CD8-positive, alpha-beta memory T cell (primary cell): ENCODE data around the gene CEBPZOS. TPM values are rescaled to one million over a fixed set of nuclear protein-coding genes. Genes with fewer than 3 reads are reported as not detected.

Source experiments
- CTCF ChIA-PET: fragments of 350-600 bp; sonication (Branson Sonifier 250); formaldehyde crosslinking; loops from one replicate; lab custom pipeline; 2021; ENCODE audit warnings: antibody characterized with exemption; lab: Charles Lee
- POLR2A ChIA-PET: fragments of 350-600 bp; sonication (Branson Sonifier 250); formaldehyde crosslinking; loops from one replicate; lab custom pipeline; 2021; ENCODE audit warnings: antibody characterized with exemption; lab: Charles Lee
- DNase-seq, 5 donors: peaks; one replicate each; pipeline versions ENCODE4 v3.0.0 to v3.0.0-alpha.2; 2020 to 2022; ENCODE audit warnings: mixed read lengths in 1 of 5
- H3K27ac ChIP-seq: one replicate; pipeline ENCODE4 v1.7.0; 2013; ENCODE audit warnings: low read depth, mild to moderate bottlenecking, low read length, moderate library complexity
- H3K27me3 ChIP-seq: 2 replicates; pipeline ENCODE4 v1.7.0; 2013; ENCODE audit warnings: low read length, mild to moderate bottlenecking; ENCODE audit not compliant: insufficient read depth, poor library complexity, severe bottlenecking
- H3K36me3 ChIP-seq: 2 replicates; pipeline ENCODE4 v1.7.0; 2013; ENCODE audit warnings: mild to moderate bottlenecking, low read length, moderate library complexity; ENCODE audit not compliant: insufficient read depth
- H3K4me1 ChIP-seq: 2 replicates; pipeline ENCODE4 v1.7.0; 2013; ENCODE audit warnings: mild to moderate bottlenecking, low read length, moderate library complexity; ENCODE audit not compliant: insufficient read depth
- H3K4me3 ChIP-seq: 2 replicates; pipeline ENCODE4 v1.7.0; 2013; ENCODE audit warnings: mild to moderate bottlenecking, low read length
- H3K9me3 ChIP-seq: 2 replicates; pipeline ENCODE4 v1.7.0; 2013; ENCODE audit warnings: mild to moderate bottlenecking, low read length
- H3K27ac Mint-ChIP-seq, 8 donors: one replicate each; pipeline ENCODE4 v1.8.0; 2020 to 2021; ENCODE audit warnings: mixed read lengths in 8 of 8, mild to moderate bottlenecking in 6 of 8, inconsistent platforms in 3 of 8, moderate library complexity in 3 of 8
- H3K27me3 Mint-ChIP-seq, 2 donors: one replicate each; pipeline ENCODE4 v1.8.0; 2020 to 2021; ENCODE audit warnings: mixed read lengths in 2 of 2, mild to moderate bottlenecking in 1 of 2, moderate library complexity in 1 of 2
- H3K36me3 Mint-ChIP-seq, 3 donors: one replicate each; pipeline ENCODE4 v1.8.0; 2020 to 2021; ENCODE audit warnings: mixed read lengths in 3 of 3, inconsistent platforms in 1 of 3, mild to moderate bottlenecking in 1 of 3
- H3K4me1 Mint-ChIP-seq, 3 donors: one replicate each; pipeline ENCODE4 v1.8.0; 2020 to 2021; ENCODE audit warnings: mixed read lengths in 3 of 3, inconsistent platforms in 1 of 3, mild to moderate bottlenecking in 1 of 3
- H3K4me3 Mint-ChIP-seq, 7 donors: one replicate each; pipeline ENCODE4 v1.8.0; 2020 to 2021; ENCODE audit warnings: mixed read lengths in 7 of 7, mild to moderate bottlenecking in 6 of 7, moderate library complexity in 4 of 7, inconsistent platforms in 2 of 7
- H3K9me3 Mint-ChIP-seq, 5 donors: one replicate each; pipeline ENCODE4 v1.8.0; 2020 to 2022; ENCODE audit warnings: mixed read lengths in 5 of 5, mild to moderate bottlenecking in 3 of 5, moderate library complexity in 2 of 5, inconsistent platforms in 1 of 5
- polyA plus RNA-seq: library from polyadenylated mRNA; unstranded; fragments of 300-500 nt; fragmentation: Illumina TruSeq; gene quantifications from one replicate; pipeline ENCODE4 v1.2.3, GENCODE V29; 2021
- total RNA-seq, 2 experiments: library from RNA; stranded (reverse); gene quantifications; one replicate each; pipeline ENCODE4 v1.2.3, GENCODE V29; 2021

Gene CEBPZOS
- 10 to 100 TPM; 33.7 to 35.0 TPM for total RNA-seq
- 43.6 TPM for polyA plus RNA-seq

DNA sequence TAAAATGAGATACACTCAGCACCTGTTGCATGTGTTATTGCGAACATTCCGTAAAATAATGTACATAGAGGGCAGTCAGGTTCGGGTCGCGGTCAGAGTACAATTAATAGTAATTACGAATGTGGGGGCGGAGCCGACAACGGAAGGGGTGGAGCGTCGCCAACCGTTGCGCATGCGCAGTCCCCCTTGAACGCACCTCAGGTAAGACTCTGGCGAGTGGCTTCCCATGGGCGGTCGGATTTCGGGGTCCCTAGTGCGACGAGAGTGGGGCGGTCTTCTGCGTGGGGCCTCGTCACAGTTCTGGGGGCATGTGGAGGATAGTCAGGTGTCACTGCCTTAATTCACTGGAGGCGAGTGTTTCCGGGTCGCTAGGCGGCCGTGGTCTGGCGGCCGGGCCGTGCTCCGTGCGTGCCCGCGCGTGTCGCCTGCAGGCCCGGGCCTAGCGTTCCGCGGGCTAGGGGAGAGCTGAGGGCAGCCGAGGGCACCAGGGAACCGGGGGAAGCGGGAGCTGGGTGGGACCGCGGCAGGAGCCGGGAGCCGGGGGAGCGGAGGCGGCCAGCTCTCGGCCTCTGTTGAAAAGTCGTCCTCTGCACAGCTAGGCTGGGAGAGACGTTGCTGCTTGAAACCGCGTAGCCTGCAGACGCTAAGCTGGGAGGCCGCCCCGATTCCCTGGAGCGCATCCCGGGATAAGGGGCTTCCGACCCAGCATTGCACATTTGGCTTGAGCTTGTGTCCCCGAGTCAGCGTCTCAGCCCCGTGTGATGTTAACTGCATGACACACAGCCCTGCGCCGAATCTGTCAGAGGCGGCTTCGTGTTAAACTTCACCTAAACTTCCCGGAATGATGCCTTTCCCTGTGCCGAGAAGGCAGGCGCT, at the start of gene CEBPZOS:
Gene CEBPZOS (plus strand): TSS at position 177 of the 876 bp plus-strand sequence. CDS start 3,209 bp downstream, outside the sequence.
- H3K27ac ChIP-seq = peak within 1 kb of the TSS; percentile 82
- H3K27me3 ChIP-seq = no peaks in the 10 kb centered on the region
- H3K4me3 ChIP-seq = peak within 1 kb of the TSS; percentile 82
- ChIA-PET POLR2A (interaction anchor here (0.6 to 1.3 kb wide), 2 partner anchors 35 to 39 kb away, joined by 3 to 6 read pairs; partner anchors contain the start of genes CEBPZ and NDUFAF7), CTCF (interaction anchor here (1.0 to 1.3 kb wide), 3 partner anchors 20 to 35 kb away, joined by 4 to 5 read pairs (median 5); partner anchors contain the start of genes CEBPZ and NDUFAF7)
- Mint-ChIP-seq H3K9me3 (no peaks in the 10 kb centered on the region), H3K4me1 (peaks cover 35 to 45% (median 41%) of the 10 kb centered on the region in 3 donors), H3K27me3 (peaks cover 0 to 2% of the 10 kb centered on the region in 2 donors), H3K27ac (peak within 1 kb of the TSS; percentile 78 to 100 (median 98)), H3K4me3 (peak within 1 kb of the TSS; percentile 89 to 99 (median 95)), H3K36me3 (peaks cover 0 to 27% (median 0%) of the 10 kb centered on the region in 3 donors)
- no peaks in the 10 kb centered on the region for H3K36me3 ChIP-seq
- H3K9me3 ChIP-seq = no peaks in the 10 kb centered on the region
- H3K4me1 ChIP-seq = peaks cover 26% of the 10 kb centered on the region
- peak; percentile 86 to 95 (median 89) for DNase-seq

DNA sequence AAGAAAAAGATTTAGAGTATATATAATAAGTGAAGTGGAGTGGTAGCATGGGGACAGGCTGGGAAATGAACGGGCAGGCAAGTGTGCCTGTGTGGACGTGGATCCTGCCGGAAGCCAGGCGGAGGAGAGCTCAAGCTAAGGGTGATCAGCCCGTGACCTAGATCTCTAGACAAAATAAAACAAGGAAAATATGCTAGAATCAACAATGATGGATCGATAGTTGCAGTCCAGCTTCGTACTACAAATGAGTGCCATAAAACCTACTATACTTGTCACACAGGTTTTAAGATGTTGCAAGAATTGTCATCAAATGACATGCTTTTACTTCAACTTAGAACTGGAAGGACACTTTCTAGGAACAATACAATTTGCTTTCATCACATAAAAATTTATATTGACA, 48.0 kb upstream of the CEBPZOS start:
- Mint-ChIP-seq H3K4me1 (peaks cover 40 to 48% (median 44%) of the 10 kb centered on the region in 3 donors), H3K36me3 (peaks cover 7 to 54% (median 15%) of the 10 kb centered on the region in 3 donors), H3K27me3 (no peaks in the 10 kb centered on the region), H3K4me3 (no peak overlapping the region), H3K27ac (peak overlapping the region in 3 of 8 donors; percentile 63 to 88 (median 70)), H3K9me3 (no peaks in the 10 kb centered on the region)
- ChIA-PET CTCF (interaction anchor here (1.1 to 1.7 kb wide), 2 partner anchors 46 to 53 kb away, joined by 3 read pairs; no protein-coding TSS in a partner anchor), POLR2A (no interaction called here)
- H3K27me3 ChIP-seq = no peaks in the 10 kb centered on the region
- no peaks in the 10 kb centered on the region for H3K4me1 ChIP-seq
- H3K36me3 ChIP-seq = peaks cover 11% of the 10 kb centered on the region
- no peaks in the 10 kb centered on the region for H3K9me3 ChIP-seq
- H3K4me3 ChIP-seq = no peak overlapping the region
- no peak for DNase-seq
- H3K27ac ChIP-seq = no peak overlapping the region

DNA sequence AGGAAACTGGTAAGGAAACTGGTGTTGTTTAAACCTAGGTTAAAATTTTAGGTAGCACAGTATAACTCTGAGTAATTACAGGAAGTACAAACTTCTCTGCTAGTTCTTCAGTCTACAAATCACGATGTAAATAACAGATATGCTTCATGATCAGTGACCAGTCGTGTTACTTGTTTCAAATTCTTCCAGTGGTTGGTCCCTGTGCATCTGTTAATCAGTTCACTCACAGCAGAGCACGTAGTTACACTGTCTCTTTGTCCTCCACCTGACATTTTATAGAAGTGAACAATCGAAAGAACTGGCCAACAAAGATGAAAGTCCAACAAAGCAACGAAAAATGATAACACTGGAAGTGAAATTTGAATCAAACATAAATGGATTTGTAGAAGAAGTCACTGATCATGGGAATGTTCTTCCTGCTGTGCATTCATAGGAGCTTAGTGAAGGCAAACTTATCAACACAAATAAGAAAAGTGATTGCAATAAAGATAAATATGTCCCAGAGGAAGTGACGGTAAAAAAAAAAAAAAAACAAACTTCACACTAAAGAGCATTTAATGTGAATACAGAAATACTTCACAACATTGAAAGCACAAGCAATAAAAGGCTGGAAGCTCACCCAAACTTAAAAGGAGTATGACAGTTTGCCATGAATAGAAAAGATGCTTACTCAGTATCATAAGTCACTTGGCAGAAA, 46.5 kb upstream of the CEBPZOS start:
- Mint-ChIP-seq H3K4me1 (peaks cover 47 to 55% (median 55%) of the 10 kb centered on the region in 3 donors), H3K27me3 (no peaks in the 10 kb centered on the region), H3K4me3 (peak overlapping the region; percentile 7 to 75 (median 43)), H3K9me3 (no peaks in the 10 kb centered on the region), H3K27ac (peak overlapping the region; percentile 22 to 95 (median 68)), H3K36me3 (peaks cover 8 to 57% (median 16%) of the 10 kb centered on the region in 3 donors)
- no peak overlapping the region for H3K27ac ChIP-seq
- H3K4me1 ChIP-seq = no peaks in the 10 kb centered on the region
- no peaks in the 10 kb centered on the region for H3K9me3 ChIP-seq
- ChIA-PET POLR2A (no interaction called here), CTCF (interaction anchor here (1.1 kb wide), 1 partner anchor 51 kb away, joined by 3 read pairs; no protein-coding TSS in a partner anchor)
- H3K36me3 ChIP-seq = peaks cover 11% of the 10 kb centered on the region
- H3K27me3 ChIP-seq = no peaks in the 10 kb centered on the region
- no peak overlapping the region for H3K4me3 ChIP-seq
- peak in 1 of 5 donors; percentile 26 for DNase-seq

DNA sequence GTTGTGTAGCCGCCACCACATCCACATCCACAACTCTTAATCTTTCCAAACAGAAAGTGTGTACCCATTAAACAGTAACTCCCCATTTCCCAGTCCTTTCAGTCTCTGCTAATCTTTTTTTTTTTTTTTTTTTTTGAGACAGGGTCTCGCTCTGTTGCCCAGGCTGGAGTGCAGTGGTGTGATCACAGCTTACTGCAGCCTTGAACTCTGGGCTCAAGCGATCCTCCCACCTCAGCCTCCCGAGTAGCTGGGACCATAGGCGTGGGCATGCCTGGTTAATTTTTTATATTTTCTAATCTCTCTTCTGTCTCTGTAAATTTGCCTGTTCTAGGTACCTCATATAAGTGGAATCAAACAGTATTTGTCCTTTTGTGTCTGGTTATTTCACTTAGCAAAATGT, 43.1 kb upstream of the CEBPZOS start:
- H3K4me1 Mint-ChIP-seq = peaks cover 70 to 84% (median 81%) of the 10 kb centered on the region in 3 donors
- POLR2A ChIA-PET = no interaction called here
- DNase-seq = no peak
- H3K4me3 ChIP-seq = no peak overlapping the region
- peak overlapping the region in 2 of 7 donors; percentile 46 to 67 for H3K4me3 Mint-ChIP-seq
- no peak overlapping the region for H3K27ac ChIP-seq
- H3K9me3 Mint-ChIP-seq = no peaks in the 10 kb centered on the region
- H3K27ac Mint-ChIP-seq = peak overlapping the region in 3 of 8 donors; percentile 32 to 52 (median 51)
- H3K9me3 ChIP-seq = no peaks in the 10 kb centered on the region
- CTCF ChIA-PET = no interaction called here
- H3K36me3 Mint-ChIP-seq = peaks cover 11 to 49% (median 13%) of the 10 kb centered on the region in 3 donors
- peaks cover 22% of the 10 kb centered on the region for H3K4me1 ChIP-seq
- no peaks in the 10 kb centered on the region for H3K36me3 ChIP-seq
- H3K27me3 Mint-ChIP-seq = no peaks in the 10 kb centered on the region
- H3K27me3 ChIP-seq = no peaks in the 10 kb centered on the region

DNA sequence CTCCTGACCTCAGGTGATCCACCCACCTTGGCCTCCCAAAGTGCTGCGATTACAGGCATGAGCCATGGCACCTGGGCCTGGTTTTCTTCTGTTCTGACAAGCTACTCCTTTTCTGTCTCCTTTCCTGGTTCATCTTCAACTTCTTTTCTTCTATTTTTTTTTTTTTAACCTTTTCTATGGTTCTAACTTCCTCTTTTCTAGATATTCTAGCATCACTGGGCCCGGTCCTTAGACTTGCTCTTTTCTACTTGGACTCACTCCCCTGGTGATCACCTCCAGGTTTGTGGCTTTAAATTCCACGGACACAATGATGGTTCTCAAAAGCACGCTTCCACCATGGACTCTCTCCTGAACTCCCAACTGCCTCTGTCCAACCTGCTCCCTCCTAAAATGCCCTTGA, 41.5 kb upstream of the CEBPZOS start:
- no peak for DNase-seq
- no peak overlapping the region for H3K4me3 ChIP-seq
- Mint-ChIP-seq H3K36me3 (peaks cover 6 to 37% (median 13%) of the 10 kb centered on the region in 3 donors), H3K27me3 (no peaks in the 10 kb centered on the region), H3K27ac (peak overlapping the region; percentile 34 to 96 (median 92)), H3K9me3 (no peaks in the 10 kb centered on the region), H3K4me1 (peaks cover 62 to 84% (median 73%) of the 10 kb centered on the region in 3 donors), H3K4me3 (peak overlapping the region in 5 of 7 donors; percentile 93 to 98 (median 96))
- H3K4me1 ChIP-seq = peaks cover 22% of the 10 kb centered on the region
- H3K27me3 ChIP-seq = no peaks in the 10 kb centered on the region
- no peaks in the 10 kb centered on the region for H3K36me3 ChIP-seq
- H3K9me3 ChIP-seq = no peaks in the 10 kb centered on the region
- no peak overlapping the region for H3K27ac ChIP-seq
- POLR2A ChIA-PET = interaction anchor here (0.6 to 0.9 kb wide), 2 partner anchors 44 to 77 kb away, joined by 3 to 4 read pairs; partner anchors contain the start of genes CEBPZ and NDUFAF7
- CTCF ChIA-PET = interaction anchor here (4.6 kb wide), 1 partner anchor 13 kb away, joined by 26 read pairs; no protein-coding TSS in a partner anchor

DNA sequence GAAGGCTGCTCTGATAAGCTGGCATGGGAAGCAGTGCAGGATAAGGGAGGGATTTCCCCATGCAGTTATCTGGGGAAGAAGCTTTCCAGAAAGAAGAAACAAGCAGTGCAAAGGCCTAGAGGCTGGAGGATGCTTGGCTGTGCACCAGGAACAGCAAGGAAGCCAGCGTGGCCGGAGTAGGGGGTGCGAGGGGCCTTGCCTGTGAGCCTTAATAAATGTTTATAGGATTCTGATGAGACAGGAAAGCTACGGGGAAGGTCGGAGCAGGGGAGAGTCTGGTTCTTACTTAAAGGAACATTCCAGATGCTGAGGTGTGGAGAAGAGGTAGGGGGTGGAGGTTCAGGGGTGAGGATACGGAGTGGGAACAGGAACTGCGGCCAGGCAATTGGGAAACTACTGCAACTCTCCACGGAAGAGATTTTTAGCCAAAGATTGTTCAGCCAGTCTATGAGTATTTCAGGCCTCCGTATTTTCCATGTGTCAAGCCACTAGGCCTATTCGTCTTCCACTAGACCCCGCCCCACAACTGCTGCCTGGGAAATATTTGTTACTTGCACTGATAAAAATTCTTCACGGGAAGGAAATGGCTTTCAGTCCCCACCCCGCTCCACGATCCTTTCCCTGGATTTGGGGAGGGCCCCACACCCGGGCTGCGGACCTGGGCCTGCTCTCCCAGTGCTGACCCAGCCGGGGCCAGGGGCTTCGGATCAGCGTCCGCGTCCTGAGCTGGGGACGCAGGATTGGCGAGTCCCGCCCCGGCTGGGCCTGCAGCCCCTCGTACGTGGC, 40.0 kb upstream of the CEBPZOS start:
- DNase-seq = peak in 2 of 5 donors; percentile 2 to 12
- Histone ChIP-seq H3K27ac (peak overlapping the region; percentile 78), H3K27me3 (no peaks in the 10 kb centered on the region), H3K4me1 (peaks cover 22% of the 10 kb centered on the region), H3K9me3 (no peaks in the 10 kb centered on the region), H3K4me3 (peak overlapping the region; percentile 90), H3K36me3 (no peaks in the 10 kb centered on the region)
- H3K9me3 Mint-ChIP-seq = no peaks in the 10 kb centered on the region
- H3K27me3 Mint-ChIP-seq = no peaks in the 10 kb centered on the region
- CTCF ChIA-PET = interaction anchor here (1.0 to 4.6 kb wide), 2 partner anchors 12 to 22 kb away, joined by 3 to 26 read pairs; no protein-coding TSS in a partner anchor
- POLR2A ChIA-PET = interaction anchor here (0.5 to 1.0 kb wide), 4 partner anchors 10 to 164 kb away, joined by 3 to 4 read pairs (median 4); partner anchors contain the start of genes CEBPZ and NDUFAF7
- H3K27ac Mint-ChIP-seq = peak overlapping the region; percentile 88 to 96 (median 94)
- H3K4me3 Mint-ChIP-seq = peak overlapping the region; percentile 90 to 98 (median 95)
- peaks cover 49 to 79% (median 58%) of the 10 kb centered on the region in 3 donors for H3K4me1 Mint-ChIP-seq
- H3K36me3 Mint-ChIP-seq = peaks cover 7 to 34% (median 13%) of the 10 kb centered on the region in 3 donors
